WERI-Rb-1 (cell line): ENCODE results near the gene ACOT9.

ENCODE experiments used
- DNase-seq: peaks from one replicate; pipeline ENCODE4 v3.0.0-alpha.2; 2020
- H3K27ac ChIP-seq: fragments of 250-450 bp; sonication (Bioruptor Pico); 2 replicates; pipeline ENCODE4 v1.5.1; 2020; ENCODE audit warnings: mild to moderate bottlenecking, moderate library complexity
- H3K27me3 ChIP-seq: fragments of 250-450 bp; sonication (Bioruptor Pico); 2 replicates; pipeline ENCODE4 v1.5.1; 2021; ENCODE audit warnings: mild to moderate bottlenecking, low read depth, moderate library complexity; ENCODE audit not compliant: insufficient read depth, severe bottlenecking
- H3K36me3 ChIP-seq: fragments of 250-450 bp; sonication (Bioruptor Pico); 2 replicates; pipeline ENCODE4 v1.5.1; 2020; ENCODE audit warnings: mild to moderate bottlenecking, moderate library complexity
- H3K4me3 ChIP-seq: 2 replicates; pipeline ENCODE4 v1.5.1; 2011; ENCODE audit warnings: low read depth, mild to moderate bottlenecking, control low read depth, low read length
- H3K9me3 ChIP-seq: fragments of 250-450 bp; sonication (Bioruptor Pico); 2 replicates; pipeline ENCODE4 v1.5.1; 2021; ENCODE audit warnings: mild to moderate bottlenecking, moderate library complexity; ENCODE audit not compliant: severe bottlenecking
- TF ChIP-seq, protein P1 (sequence below): IDR thresholded peaks from 2 replicates; pipeline ENCODE4 v1.5.1; 2011; ENCODE audit warnings: low read depth, mild to moderate bottlenecking, control low read depth, inconsistent platforms, low read length

Gene ACOT9

DNA sequence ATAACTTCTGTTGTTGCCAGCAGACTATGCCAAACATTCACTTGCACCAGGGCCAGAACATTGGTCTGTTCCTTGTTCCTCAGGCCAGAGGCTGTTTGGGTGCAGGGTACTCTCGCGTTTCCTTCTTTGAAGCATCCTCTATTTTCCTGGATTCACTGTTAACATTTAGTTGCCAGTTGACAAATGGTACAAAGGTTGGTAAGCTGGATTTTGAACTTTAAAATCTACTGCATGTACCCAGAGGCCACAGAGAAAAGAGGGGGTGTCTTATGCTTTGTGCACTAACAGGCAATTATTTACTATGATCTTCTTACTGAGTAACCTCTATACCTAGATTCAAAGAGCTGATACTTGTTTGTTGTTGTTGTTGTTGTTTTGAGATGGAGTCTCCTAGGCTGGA lies 27.1 kb upstream of the ACOT9 start:
- Histone ChIP-seq H3K9me3 (no peaks in the 10 kb centered on the region), H3K27me3 (peaks cover 9% of the 10 kb centered on the region), H3K4me3 (no peak overlapping the region), H3K27ac (no peak overlapping the region), H3K36me3 (no peaks in the 10 kb centered on the region)
- TF ChIP-seq, protein P1, sequence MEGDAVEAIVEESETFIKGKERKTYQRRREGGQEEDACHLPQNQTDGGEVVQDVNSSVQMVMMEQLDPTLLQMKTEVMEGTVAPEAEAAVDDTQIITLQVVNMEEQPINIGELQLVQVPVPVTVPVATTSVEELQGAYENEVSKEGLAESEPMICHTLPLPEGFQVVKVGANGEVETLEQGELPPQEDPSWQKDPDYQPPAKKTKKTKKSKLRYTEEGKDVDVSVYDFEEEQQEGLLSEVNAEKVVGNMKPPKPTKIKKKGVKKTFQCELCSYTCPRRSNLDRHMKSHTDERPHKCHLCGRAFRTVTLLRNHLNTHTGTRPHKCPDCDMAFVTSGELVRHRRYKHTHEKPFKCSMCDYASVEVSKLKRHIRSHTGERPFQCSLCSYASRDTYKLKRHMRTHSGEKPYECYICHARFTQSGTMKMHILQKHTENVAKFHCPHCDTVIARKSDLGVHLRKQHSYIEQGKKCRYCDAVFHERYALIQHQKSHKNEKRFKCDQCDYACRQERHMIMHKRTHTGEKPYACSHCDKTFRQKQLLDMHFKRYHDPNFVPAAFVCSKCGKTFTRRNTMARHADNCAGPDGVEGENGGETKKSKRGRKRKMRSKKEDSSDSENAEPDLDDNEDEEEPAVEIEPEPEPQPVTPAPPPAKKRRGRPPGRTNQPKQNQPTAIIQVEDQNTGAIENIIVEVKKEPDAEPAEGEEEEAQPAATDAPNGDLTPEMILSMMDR = no peak
- no peak for DNase-seq

DNA sequence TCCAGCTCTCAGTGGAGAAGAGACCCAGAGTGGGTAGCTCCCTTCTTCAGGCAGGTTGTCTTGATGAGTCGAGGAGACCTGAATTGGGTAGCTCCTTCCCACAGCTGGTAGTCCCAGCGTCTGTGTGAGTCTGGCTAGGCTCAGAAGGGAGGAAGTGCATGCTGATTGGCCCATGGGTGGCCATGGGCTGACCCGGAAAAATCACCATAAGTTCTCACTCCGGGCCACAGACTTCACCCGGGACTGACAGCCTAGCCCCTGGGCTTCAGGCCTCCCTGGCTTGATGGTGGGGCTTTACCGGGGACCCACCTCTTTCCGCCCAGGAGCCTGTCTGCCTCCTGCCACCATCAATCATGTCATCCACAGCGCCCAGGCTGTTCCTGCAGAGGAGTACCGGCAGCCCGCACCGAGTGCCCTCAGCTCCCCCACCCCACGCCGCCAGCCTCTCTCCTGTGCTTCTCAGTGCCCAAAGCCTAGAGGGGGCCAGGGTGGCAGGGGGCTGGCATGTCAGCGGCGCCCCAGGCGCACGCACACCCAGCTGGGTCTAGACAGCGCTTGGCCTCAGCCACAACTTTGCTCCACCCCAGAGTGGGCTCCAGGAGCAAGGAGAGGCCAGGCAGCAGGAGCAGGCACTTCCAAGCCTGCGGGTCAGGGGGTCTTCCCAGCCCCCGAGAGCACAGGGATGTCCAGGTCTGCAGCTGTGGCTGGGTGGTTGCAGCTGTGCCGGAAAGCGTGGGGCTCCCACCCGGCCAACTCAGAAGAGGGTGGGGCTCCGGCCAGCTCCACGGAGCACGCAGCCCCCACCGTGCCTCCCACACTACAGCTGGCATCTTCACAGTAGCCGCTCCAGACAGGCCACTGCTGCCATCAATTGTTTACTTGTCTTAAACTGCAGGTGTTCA lies 23.8 kb upstream of the ACOT9 start:
- Histone ChIP-seq H3K4me3 (no peak overlapping the region), H3K27me3 (peaks cover 5% of the 10 kb centered on the region), H3K9me3 (no peaks in the 10 kb centered on the region), H3K36me3 (no peaks in the 10 kb centered on the region), H3K27ac (no peak overlapping the region)
- TF ChIP-seq, protein P1 = no peak
- no peak for DNase-seq

DNA sequence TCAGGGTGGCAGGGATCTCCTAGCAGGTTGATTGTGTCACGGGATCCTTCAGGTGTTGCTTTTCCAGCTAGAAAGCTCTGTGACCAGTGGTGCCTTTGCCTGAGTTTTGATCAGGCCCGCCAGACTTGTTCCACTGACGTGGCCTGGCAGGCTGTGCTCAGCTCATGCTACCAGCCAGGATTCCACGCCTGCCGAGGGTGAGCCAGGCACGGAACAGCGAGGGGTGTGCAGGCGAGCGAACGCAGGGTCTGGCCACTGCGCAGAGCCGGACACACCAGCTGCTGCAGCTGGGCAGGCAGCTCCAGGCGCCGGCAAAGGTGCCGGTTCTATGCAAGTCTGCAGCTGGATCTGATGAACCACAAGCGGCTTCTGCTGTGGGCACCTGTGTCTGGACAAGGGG lies 22.8 kb upstream of the ACOT9 start:
- no peak for DNase-seq
- Histone ChIP-seq H3K4me3 (no peak overlapping the region), H3K9me3 (no peaks in the 10 kb centered on the region), H3K27ac (no peak overlapping the region), H3K27me3 (peaks cover 5% of the 10 kb centered on the region), H3K36me3 (no peaks in the 10 kb centered on the region)
- TF ChIP-seq, protein P1 = no peak

DNA sequence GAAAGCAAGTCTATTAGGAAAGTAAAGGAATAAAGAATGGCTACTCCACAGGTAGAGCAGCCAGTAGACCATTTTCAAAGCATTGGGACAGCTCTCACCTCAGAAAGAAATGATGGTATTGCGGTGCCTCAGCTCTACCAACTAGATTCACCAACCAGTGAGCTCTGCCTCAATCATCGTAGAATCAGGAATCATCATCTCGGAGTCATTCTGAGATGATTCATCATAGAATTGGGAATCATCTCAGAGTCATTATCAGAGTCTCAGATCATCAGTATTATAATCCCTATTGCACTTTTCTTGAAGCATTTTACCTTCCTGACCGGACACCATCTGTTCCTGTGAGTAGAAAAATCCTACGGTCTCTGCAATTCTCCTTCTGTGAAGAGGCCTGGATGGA lies 22.4 kb upstream of the ACOT9 start:
- no peak overlapping the region for H3K4me3 ChIP-seq

DNA sequence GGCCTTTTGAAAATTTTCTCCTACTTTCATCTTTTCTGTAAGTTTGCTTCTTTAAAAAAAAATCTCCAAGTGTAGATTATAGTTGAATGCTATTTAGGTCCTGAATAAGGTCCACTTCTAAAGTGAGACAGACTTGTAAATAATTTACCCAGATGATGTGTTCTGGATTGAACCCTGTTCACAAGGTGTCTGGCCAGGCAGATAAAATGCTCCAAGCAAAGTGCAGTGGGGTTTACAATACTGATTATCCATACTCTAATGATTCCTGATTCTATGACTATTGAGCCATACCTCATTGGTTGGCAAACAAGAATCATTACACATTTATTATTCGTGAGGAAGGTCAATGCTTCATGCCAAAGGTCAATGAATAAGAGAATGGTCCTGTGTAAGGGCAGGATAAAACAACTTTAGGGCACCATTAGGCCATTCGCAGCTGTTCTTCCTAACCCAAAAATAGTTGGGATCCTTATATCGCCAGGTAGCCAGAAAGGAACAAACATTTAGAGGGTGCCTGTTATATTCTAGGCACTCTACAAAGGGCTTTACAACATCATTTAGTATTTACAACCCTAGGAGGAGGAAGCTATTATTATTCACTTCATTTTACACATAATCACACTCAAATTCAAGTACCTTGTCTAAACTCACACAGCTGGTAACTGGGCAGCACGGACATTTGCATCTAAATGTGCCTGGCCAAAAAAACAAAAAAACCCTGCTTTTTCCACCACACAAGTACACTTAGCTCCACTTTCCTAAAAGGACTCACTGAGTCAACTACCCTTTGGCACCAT lies 21.3 kb upstream of the ACOT9 start:
- no peak overlapping the region for H3K4me3 ChIP-seq
- no peak for DNase-seq
- no peak overlapping the region for H3K27ac ChIP-seq
- no peaks in the 10 kb centered on the region for H3K9me3 ChIP-seq
- peaks cover 5% of the 10 kb centered on the region for H3K27me3 ChIP-seq
- no peaks in the 10 kb centered on the region for H3K36me3 ChIP-seq
- TF ChIP-seq, protein P1 = no peak

More for the DNA sequence above, 22.4 kb upstream of the ACOT9 start:
- no peak for DNase-seq
- Histone ChIP-seq H3K27me3 (peaks cover 5% of the 10 kb centered on the region), H3K9me3 (no peaks in the 10 kb centered on the region), H3K36me3 (no peaks in the 10 kb centered on the region), H3K27ac (no peak overlapping the region)
- TF ChIP-seq, protein P1 = no peak
